AG09309 (cell line): Measurements from ENCODE around the gene HESX1.

Experiments
- DNase-seq: peaks from one replicate; pipeline ENCODE4 v3.0.0-alpha.2; 2010; ENCODE audit warnings: low read depth
- H3K4me3 ChIP-seq: 2 replicates; pipeline ENCODE4 v1.5.1; 2011; ENCODE audit warnings: mild to moderate bottlenecking, low read depth, low read length, moderate library complexity; ENCODE audit not compliant: control insufficient read depth
- TF ChIP-seq, protein P1 (sequence below): IDR thresholded peaks from 2 replicates; pipeline ENCODE4 v1.5.1; 2011; ENCODE audit warnings: mild to moderate bottlenecking, low read depth, low read length, inconsistent platforms; ENCODE audit not compliant: insufficient read depth, control insufficient read depth; ENCODE audit errors: missing control alignments

The HESX1 gene

DNA sequence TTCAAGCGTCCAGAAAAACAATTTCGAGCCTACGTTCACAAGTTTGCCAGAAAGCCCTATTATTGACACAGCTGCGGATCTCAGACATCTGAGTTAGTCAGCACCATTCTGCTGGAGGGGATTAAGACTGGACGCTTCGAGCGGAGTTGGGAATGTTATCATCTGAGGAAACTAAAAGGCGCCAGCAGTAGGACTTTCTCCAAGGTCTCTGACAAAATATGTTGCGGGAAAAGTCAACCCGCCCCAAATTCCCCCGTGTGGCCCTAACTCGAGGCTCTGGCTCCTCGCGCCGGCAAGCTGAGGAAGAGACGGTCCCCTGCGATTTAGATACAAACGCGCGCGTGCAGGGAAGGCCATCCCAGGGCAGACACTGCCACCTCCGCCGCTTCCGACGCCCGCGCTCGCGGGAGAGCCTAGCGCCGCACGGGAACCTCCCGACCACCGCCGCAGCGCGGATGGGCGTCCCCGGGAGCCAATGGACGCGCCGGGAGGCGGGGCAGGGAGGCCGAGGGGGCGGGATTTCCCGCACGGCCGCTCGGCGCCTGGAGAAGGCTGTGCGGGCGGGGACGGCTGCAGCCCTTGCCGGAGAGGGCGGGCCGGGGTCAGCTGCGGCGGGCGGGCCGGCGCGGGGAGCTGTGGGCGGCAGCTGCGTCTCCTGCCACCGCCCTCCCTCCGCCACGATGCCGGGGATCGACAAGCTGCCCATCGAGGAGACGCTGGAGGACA is 27.6 kb upstream of the HESX1 start, which contains the start of gene APPL1:
APPL1 (plus strand) TSS at position 526 of the 726 bp plus-strand sequence; CDS start at position 681, 155 bp downstream.
- no peak for DNase-seq
- TF ChIP-seq, protein P1, sequence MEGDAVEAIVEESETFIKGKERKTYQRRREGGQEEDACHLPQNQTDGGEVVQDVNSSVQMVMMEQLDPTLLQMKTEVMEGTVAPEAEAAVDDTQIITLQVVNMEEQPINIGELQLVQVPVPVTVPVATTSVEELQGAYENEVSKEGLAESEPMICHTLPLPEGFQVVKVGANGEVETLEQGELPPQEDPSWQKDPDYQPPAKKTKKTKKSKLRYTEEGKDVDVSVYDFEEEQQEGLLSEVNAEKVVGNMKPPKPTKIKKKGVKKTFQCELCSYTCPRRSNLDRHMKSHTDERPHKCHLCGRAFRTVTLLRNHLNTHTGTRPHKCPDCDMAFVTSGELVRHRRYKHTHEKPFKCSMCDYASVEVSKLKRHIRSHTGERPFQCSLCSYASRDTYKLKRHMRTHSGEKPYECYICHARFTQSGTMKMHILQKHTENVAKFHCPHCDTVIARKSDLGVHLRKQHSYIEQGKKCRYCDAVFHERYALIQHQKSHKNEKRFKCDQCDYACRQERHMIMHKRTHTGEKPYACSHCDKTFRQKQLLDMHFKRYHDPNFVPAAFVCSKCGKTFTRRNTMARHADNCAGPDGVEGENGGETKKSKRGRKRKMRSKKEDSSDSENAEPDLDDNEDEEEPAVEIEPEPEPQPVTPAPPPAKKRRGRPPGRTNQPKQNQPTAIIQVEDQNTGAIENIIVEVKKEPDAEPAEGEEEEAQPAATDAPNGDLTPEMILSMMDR, result no peak
- peak within 1 kb of the TSS; percentile 93 for H3K4me3 ChIP-seq

DNA sequence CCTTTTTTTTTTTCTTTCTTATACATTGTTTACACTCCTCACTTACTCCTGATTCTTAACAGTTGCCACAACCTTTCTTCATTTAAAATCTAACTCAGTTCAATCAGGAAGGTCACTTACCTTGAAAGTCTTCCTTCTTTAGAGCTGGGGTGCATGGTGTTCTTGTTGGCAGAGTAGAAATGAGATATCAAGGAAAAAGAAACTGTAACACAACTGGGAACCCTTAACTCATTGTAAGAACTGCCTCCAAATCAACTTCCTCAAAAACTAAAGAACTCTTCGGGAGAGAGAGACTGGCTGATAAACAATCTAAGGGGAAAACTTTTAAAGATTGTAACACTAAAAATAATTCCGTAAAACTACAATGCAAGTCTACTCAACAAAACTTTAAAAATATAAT is 26.4 kb upstream of the HESX1 start:
- H3K4me3 ChIP-seq, result no peak overlapping the region
- TF ChIP-seq, protein P1, result no peak

DNA sequence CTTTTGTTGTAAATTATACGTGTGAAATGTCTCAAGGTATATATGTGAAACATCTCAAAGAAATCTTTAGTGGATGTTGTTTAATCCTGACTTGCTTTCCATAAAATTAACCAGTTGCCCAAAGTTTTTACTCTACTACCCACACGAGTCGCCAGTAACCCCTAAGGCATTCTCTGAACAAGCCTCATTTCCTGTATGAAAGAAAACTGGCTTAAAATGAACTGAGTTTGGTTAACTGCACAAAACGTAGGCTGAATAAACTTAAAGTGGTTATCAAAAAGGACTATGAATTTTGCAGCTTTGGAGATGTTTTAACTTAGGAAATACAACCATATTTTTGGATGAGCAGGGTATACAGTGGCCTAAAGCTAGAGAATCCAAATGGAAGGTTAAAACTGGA is 25.1 kb upstream of the HESX1 start:
- TF ChIP-seq, protein P1, result no peak
- no peak for DNase-seq
- no peak overlapping the region for H3K4me3 ChIP-seq

More for the DNA sequence above, 26.4 kb upstream of the HESX1 start:
- DNase-seq, result no peak

DNA sequence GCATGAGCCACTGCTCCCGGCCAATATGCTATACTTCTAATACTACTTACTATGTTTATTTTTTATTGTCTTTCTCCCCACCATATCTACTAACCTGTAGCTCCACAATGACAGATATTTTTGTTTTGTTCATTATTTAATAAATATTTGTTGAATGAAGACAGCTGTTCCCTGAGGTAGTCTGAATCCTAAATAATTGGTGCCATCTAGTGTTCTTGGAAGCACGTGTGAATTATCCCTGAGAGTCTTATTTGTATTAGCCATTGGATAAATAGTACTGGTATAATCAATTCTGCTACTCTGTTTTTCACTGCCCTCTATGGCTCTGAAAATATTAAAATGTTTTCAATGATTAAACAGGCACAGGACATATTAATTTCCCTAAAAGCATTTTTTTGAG is 22.1 kb upstream of the HESX1 start:
- H3K4me3 ChIP-seq, result no peak overlapping the region
- TF ChIP-seq, protein P1, result peak; percentile 36
- no peak for DNase-seq

DNA sequence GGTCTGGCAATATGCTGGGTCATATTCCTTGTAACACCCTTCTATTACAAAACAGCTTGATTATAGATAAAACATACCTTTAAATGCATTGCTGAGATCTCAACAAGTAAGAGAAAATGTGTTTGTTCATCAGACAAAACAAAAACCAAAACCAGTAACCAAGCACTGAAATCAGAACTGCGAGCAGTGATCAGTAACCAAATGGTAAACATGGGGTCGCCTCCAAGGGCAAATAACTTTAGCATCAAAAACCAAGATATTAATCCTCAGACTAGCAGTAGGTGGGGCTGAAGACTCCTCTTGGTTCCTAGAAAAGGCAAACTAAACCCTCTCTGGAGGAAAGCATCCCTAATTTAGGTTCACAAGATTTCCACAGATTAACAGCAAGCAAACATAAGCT is 6.6 kb upstream of the HESX1 start:
- DNase-seq, result no peak
- no peak overlapping the region for H3K4me3 ChIP-seq
- TF ChIP-seq, protein P1, result no peak

DNA sequence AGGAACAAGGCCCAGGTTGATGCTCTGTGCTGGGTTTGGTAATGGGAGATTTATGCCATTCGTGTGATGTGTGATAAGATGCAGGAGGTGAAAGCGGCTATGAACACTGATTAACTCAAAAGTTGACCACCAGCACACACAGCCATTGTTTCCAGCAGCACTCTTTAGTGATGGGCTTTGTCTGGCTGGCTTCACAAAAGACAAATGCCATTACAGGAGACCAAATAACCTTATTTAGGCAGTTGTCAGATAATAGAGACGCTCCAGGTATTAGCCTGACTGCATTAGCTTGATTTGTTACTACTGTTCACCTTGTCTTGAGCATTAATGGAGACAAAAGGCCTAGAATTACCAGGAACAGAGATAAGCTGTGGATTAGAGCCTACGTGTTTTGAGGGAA is 5.1 kb downstream of the HESX1 start:
- no peak for DNase-seq
- H3K4me3 ChIP-seq, result no peak overlapping the region
- TF ChIP-seq, protein P1, result no peak

DNA sequence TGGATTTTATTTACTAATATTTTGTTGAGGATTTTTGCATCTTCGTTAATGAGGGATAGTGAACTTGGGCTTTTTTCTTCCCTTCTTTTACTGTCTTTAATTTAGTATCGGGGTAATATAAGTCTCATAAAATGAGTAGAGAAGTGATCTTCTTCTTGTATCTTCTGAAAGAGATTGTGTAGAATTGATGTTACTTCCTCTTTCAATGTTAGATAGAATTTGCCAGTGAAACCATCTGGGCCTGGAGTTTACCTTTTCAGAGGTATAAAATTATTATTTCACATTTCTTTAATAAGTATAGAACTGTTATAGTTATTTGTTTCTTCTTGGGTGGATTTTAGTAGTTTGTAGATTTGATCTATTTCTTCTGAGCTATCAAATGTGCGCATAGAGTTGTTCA is 7.8 kb downstream of the HESX1 start:
- TF ChIP-seq, protein P1, result no peak
- no peak overlapping the region for H3K4me3 ChIP-seq
- DNase-seq, result no peak
